ENCODE results near the gene PIP5K1B. TPM values are rescaled to one million over a fixed set of nuclear protein-coding genes. Genes with fewer than 3 reads are reported as not detected.

The PIP5K1B gene
- total and polyA plus RNA-seq, 2 donors (not counting 1 experiment from before 2014, with no cell fraction given), result 11.8 to 24.1 TPM

GRCh38 chr9:68709291-68710110 is 4.5 kb downstream of the PIP5K1B start:
- no peak overlapping the region for H3K9ac ChIP-seq (ENCODE audit: low read length)
- no peak overlapping the region for H3K4me3 ChIP-seq (ENCODE audit: control extremely low read depth in 1 of 5, extremely low read depth in 1 of 5, insufficient read depth in 1 of 5, low read depth in 2 of 5, low read length in 4 of 5)
- H3K4me1 ChIP-seq (ENCODE audit: control insufficient read depth in 2 of 2, insufficient read depth in 2 of 2, low read length in 2 of 2), result peaks cover 36 to 38% of the 10 kb centered on the region in 2 donors
- peak overlapping the region; percentile 16 for H3K4me3 Mint-ChIP-seq
- no peaks in the 10 kb centered on the region for H3K9me3 ChIP-seq (ENCODE audit: control extremely low read depth in 1 of 3, control insufficient read depth in 2 of 3, insufficient read depth in 1 of 3, low read length in 2 of 3)
- H3K9me3 Mint-ChIP-seq (ENCODE audit: insufficient read depth), result no peaks in the 10 kb centered on the region
- no peaks in the 10 kb centered on the region for H3K27me3 Mint-ChIP-seq
- H3K27me3 ChIP-seq (replicated peaks in 1 of 4; ENCODE audit: control extremely low read depth in 1 of 4, control insufficient read depth in 3 of 4, insufficient read depth in 4 of 4, low read length in 3 of 4), result no peaks in the 10 kb centered on the region
- no peak for DNase-seq
- 68% methylated on average over 5 of the region's 8 CpGs for WGBS (ENCODE audit: insufficient coverage)
- no peak overlapping the region for H3K27ac ChIP-seq (ENCODE audit: low read length in 2 of 2)
- ATAC-seq (ENCODE audit: low read depth), result no peak
- H3K36me3 ChIP-seq (replicated peaks in 1 of 2; ENCODE audit: control extremely low read depth in 1 of 2, control insufficient read depth in 1 of 2, extremely low read depth in 1 of 2, insufficient read depth in 2 of 2, low read length in 1 of 2), result peaks cover 0 to 9% of the 10 kb centered on the region in 2 experiments
- POLR2A ChIA-PET, result no interaction called here
- H3K27ac Mint-ChIP-seq, result peak overlapping the region; percentile 32
- intact Hi-C loops (cut with micrococcal nuclease), result loop anchor here (5.0 kb wide), 4 partner anchors 33 to 328 kb away; partner anchors contain the start of gene FXN
- H4K20me1 ChIP-seq (ENCODE audit: control insufficient read depth, insufficient read depth, low read length, poor library complexity, severe bottlenecking), result peaks cover 27% of the 10 kb centered on the region
- no peak for TF ChIP-seq EZH2 (IDR thresholded peaks at IDR 0.05; ENCODE audit: borderline replicate concordance, insufficient read depth, low read depth, low read length, poor library complexity, severe bottlenecking)
- no peak for TF ChIP-seq CTCF (IDR thresholded peaks at IDR 0.05)
- H3K79me2 ChIP-seq (ENCODE audit: control insufficient read depth, insufficient read depth, low read length), result peaks cover 69% of the 10 kb centered on the region
- H3K4me1 Mint-ChIP-seq, result peaks cover 59% of the 10 kb centered on the region
- H2AFZ ChIP-seq (ENCODE audit: insufficient read depth, low read depth, low read length, poor library complexity, severe bottlenecking), result no peak overlapping the region
- peak overlapping the region; percentile 92 for H3K4me2 ChIP-seq (replicated peaks; ENCODE audit: low read depth, low read length, poor library complexity, severe bottlenecking)
- CTCF ChIA-PET, result interaction anchor here (0.7 to 1.5 kb wide), 3 partner anchors 25 to 135 kb away, joined by 3 read pairs; no protein-coding TSS in a partner anchor

- peaks cover 75% of the 10 kb centered on the region for H3K79me2 ChIP-seq (ENCODE audit: control insufficient read depth, insufficient read depth, low read length)
- CTCF ChIA-PET, result interaction anchor here (0.7 to 1.5 kb wide), 3 partner anchors 25 to 135 kb away, joined by 3 read pairs; no protein-coding TSS in a partner anchor
Observed at GRCh38 chr9:68710111-68710471, 5.1 kb downstream of the PIP5K1B start.

More at GRCh38 chr9:68710111-68710471, 5.1 kb downstream of the PIP5K1B start:
- no peak overlapping the region for H3K4me2 ChIP-seq (replicated peaks; ENCODE audit: low read depth, low read length, poor library complexity, severe bottlenecking)
- H3K9me3 ChIP-seq (ENCODE audit: control extremely low read depth in 1 of 3, control insufficient read depth in 2 of 3, insufficient read depth in 1 of 3, low read length in 2 of 3), result no peaks in the 10 kb centered on the region
- intact Hi-C loops (cut with micrococcal nuclease), result no loop called here
- POLR2A ChIA-PET, result no interaction called here
- H2AFZ ChIP-seq (ENCODE audit: insufficient read depth, low read depth, low read length, poor library complexity, severe bottlenecking), result no peak overlapping the region
- H3K4me1 Mint-ChIP-seq, result peaks cover 60% of the 10 kb centered on the region
- no peak overlapping the region for H3K9ac ChIP-seq (ENCODE audit: low read length)
- H3K27me3 Mint-ChIP-seq, result no peaks in the 10 kb centered on the region
- H3K9me3 Mint-ChIP-seq (ENCODE audit: insufficient read depth), result no peaks in the 10 kb centered on the region
- H3K27ac Mint-ChIP-seq, result no peak overlapping the region
- H3K36me3 ChIP-seq (replicated peaks in 1 of 2; ENCODE audit: control extremely low read depth in 1 of 2, control insufficient read depth in 1 of 2, extremely low read depth in 1 of 2, insufficient read depth in 2 of 2, low read length in 1 of 2), result peaks cover 0 to 12% of the 10 kb centered on the region in 2 experiments
- WGBS (ENCODE audit: insufficient coverage), result no CpG with 5 or more reads among the region's 1 CpG
- H3K27ac ChIP-seq (ENCODE audit: low read length in 2 of 2), result no peak overlapping the region
- H3K4me3 ChIP-seq (ENCODE audit: control extremely low read depth in 1 of 5, extremely low read depth in 1 of 5, insufficient read depth in 1 of 5, low read depth in 2 of 5, low read length in 4 of 5), result no peak overlapping the region
- H3K4me1 ChIP-seq (ENCODE audit: control insufficient read depth in 2 of 2, insufficient read depth in 2 of 2, low read length in 2 of 2), result peaks cover 34 to 35% of the 10 kb centered on the region in 2 donors
- H3K4me3 Mint-ChIP-seq, result no peak overlapping the region
- H4K20me1 ChIP-seq (ENCODE audit: control insufficient read depth, insufficient read depth, low read length, poor library complexity, severe bottlenecking), result peaks cover 33% of the 10 kb centered on the region
- DNase-seq, result no peak
- no peak for ATAC-seq (ENCODE audit: low read depth)
- no peaks in the 10 kb centered on the region for H3K27me3 ChIP-seq (replicated peaks in 1 of 4; ENCODE audit: control extremely low read depth in 1 of 4, control insufficient read depth in 3 of 4, insufficient read depth in 4 of 4, low read length in 3 of 4)
- TF ChIP-seq EZH2 (IDR thresholded peaks at IDR 0.05; ENCODE audit: borderline replicate concordance, insufficient read depth, low read depth, low read length, poor library complexity, severe bottlenecking), result no peak

All from B cell (primary cell).